K562 (cell line): ENCODE results near the gene PDE4D. TPM values are rescaled to one million over a fixed set of nuclear protein-coding genes. Genes with fewer than 3 reads are reported as not detected.

ENCODE experiments used
- ATAC-seq: fragments of 200-7000 bp; cut with Tn5 transposase; 3 replicates; pipeline ENCODE4 v1.9.1; 2020; ENCODE audit warnings: moderate library complexity
- BruUV-seq: library from RNA; stranded (reverse); fragments of 400-500 nt; replicated peaks from 2 replicates; lab custom pipeline; 2021; lab: Mats Ljungman, UMichigan
- CTCF ChIA-PET: fragments of 300-600 bp; formaldehyde crosslinking; extraction: SDS; loops from one replicate; lab custom pipeline; 2021; ENCODE audit warnings: low intra/inter-chr PET ratio; lab: Yijun Ruan, JAX
- POLR2A ChIA-PET: fragments of 300-600, 350-650 bp; sonication (Branson Sonifier 250); formaldehyde crosslinking; extraction: SDS; loops from one replicate; lab custom pipeline; 2021; ENCODE audit warnings: antibody characterized with exemption, inconsistent platforms; lab: Yijun Ruan, JAX
- DNase-seq, 4 experiments: peaks; one replicate each; pipeline versions ENCODE4 v3.0.0 to v3.0.0-alpha.2; 2011 to 2018; ENCODE audit warnings: low spot score in 3 of 4, mixed read lengths in 3 of 4; ENCODE audit errors: extremely low read depth in 1 of 4
- FAIRE-seq: peaks from 2 replicates; lab custom pipeline; 2011; peaks lifted over from hg19 to GRCh38; lab: Jason Lieb, UNC
- H2AFZ ChIP-seq: 2 replicates; pipeline ENCODE4 v1.6.0; 2011; ENCODE audit warnings: low read depth, low read length, control low read depth, inconsistent platforms
- H3K27ac ChIP-seq: fragments of 200-600 bp; 3 replicates; pipeline ENCODE4 v1.8.0; 2011; ENCODE audit warnings: low read depth, mild to moderate bottlenecking, control low read depth, inconsistent platforms, low read length, moderate library complexity, mixed read lengths; ENCODE audit errors: extremely low read depth
- H3K27me3 ChIP-seq, 2 experiments: fragments of 300-600 bp in 1 of 2; 2 replicates in 1 of 2; 3 replicates in 1 of 2; pipeline versions ENCODE4 v1.6.0 to v1.8.0; 2011; ENCODE audit warnings: inconsistent platforms in 2 of 2, low read length in 2 of 2, mild to moderate bottlenecking in 1 of 2, mixed read lengths in 1 of 2, moderate library complexity in 1 of 2; ENCODE audit not compliant: control insufficient read depth in 2 of 2, insufficient read depth in 2 of 2
- H3K36me3 ChIP-seq: fragments of 300-600 bp; 3 replicates; pipeline ENCODE4 v1.8.0; 2011; ENCODE audit warnings: mild to moderate bottlenecking, low read length, inconsistent platforms; ENCODE audit not compliant: control insufficient read depth, insufficient read depth
- H3K4me1 ChIP-seq, 2 experiments: fragments of 200-600 bp in 1 of 2; replicated peaks in 1 of 2; 2 replicates in 1 of 2; 3 replicates in 1 of 2; pipeline versions ENCODE4 v1.5.1 to v1.8.0; 2011; ENCODE audit warnings: inconsistent platforms in 2 of 2, low read length in 2 of 2, mild to moderate bottlenecking in 1 of 2, mixed read lengths in 1 of 2, moderate library complexity in 1 of 2; ENCODE audit not compliant: control insufficient read depth in 2 of 2, insufficient read depth in 2 of 2
- H3K4me2 ChIP-seq: 2 replicates; pipeline ENCODE4 v1.6.1; 2011; ENCODE audit warnings: low read length, control low read depth, inconsistent platforms, mixed read lengths; ENCODE audit not compliant: insufficient read depth
- H3K4me3 ChIP-seq: fragments of 200-600 bp; sonication (generic), shearing (Covaris generic); 2 replicates; pipeline ENCODE4 v1.5.1; 2016; ENCODE audit warnings: control low read depth, inconsistent platforms
- H3K79me2 ChIP-seq: fragments of 200-600 bp; 3 replicates; pipeline ENCODE4 v1.8.0; 2011; ENCODE audit warnings: low read length, inconsistent platforms; ENCODE audit not compliant: control insufficient read depth, insufficient read depth
- H3K9ac ChIP-seq, 2 experiments: 2 replicates each; pipeline versions ENCODE4 v1.6.0 to v1.6.1; 2011; ENCODE audit warnings: low read depth in 2 of 2, low read length in 2 of 2, control low read depth in 1 of 2, inconsistent platforms in 1 of 2, mild to moderate bottlenecking in 1 of 2, mixed read lengths in 1 of 2; ENCODE audit not compliant: insufficient read depth in 1 of 2
- H3K9me1 ChIP-seq: one replicate; pipeline ENCODE4 v1.6.0; 2011; ENCODE audit warnings: inconsistent platforms, mild to moderate bottlenecking, low read length, moderate library complexity; ENCODE audit not compliant: control insufficient read depth, insufficient read depth
- H3K9me3 ChIP-seq: replicated peaks from 2 replicates; pipeline ENCODE4 v1.5.1; 2011; ENCODE audit warnings: low read depth, low read length, inconsistent platforms; ENCODE audit not compliant: control insufficient read depth, insufficient read depth
- H4K20me1 ChIP-seq: replicated peaks from 2 replicates; pipeline ENCODE4 v1.6.1; 2011; ENCODE audit warnings: low read length, inconsistent platforms, mixed read lengths; ENCODE audit not compliant: control insufficient read depth, insufficient read depth
- ARID1B ChIP-seq: fragments of 450-650 bp; IDR thresholded peaks from 2 replicates; pipeline ENCODE4 v1.6.1; 2016; ENCODE audit warnings: antibody characterized with exemption, mild to moderate bottlenecking, inconsistent platforms
- CHD4 ChIP-seq: fragments of 200-600 bp; sonication (generic); IDR thresholded peaks from 3 replicates; pipeline ENCODE4 v1.6.1; 2012; ENCODE audit warnings: low read depth, mild to moderate bottlenecking, mixed read lengths, low read length, inconsistent platforms; ENCODE audit not compliant: insufficient read depth, insufficient replicate concordance, poor library complexity, severe bottlenecking
- FOXM1 ChIP-seq, 2 experiments: fragments of 450-650 bp in 1 of 2; sonication (generic) in 1 of 2; formaldehyde crosslinking in 1 of 2; IDR thresholded peaks; 2 replicates each; pipeline versions ENCODE4 v1.6.1 to v1.9.0; 2017 to 2022; ENCODE audit warnings: low read depth in 2 of 2, mild to moderate bottlenecking in 2 of 2, missing genetic modification reagents in 1 of 2, moderate library complexity in 1 of 2
- HCFC1 ChIP-seq: IDR thresholded peaks from 2 replicates; pipeline ENCODE4 v1.6.1; 2012; ENCODE audit warnings: low read depth, low read length, improper control_type of control experiment
- HDGF ChIP-seq: fragments of 450-650 bp; IDR thresholded peaks from 2 replicates; pipeline ENCODE4 v1.6.1; 2016
- NEUROD1 ChIP-seq: fragments of 150-350 bp; IDR thresholded peaks from 2 replicates; pipeline ENCODE4 v1.6.1; 2014; ENCODE audit warnings: borderline replicate concordance, low read length, low read depth; ENCODE audit not compliant: partially characterized antibody
- POLR2A ChIP-seq: fragments of 450-650 bp; conservative IDR thresholded peaks from 2 replicates; pipeline ENCODE4 v1.6.1; 2016
- RBM22 ChIP-seq: fragments of 200-400 bp; formaldehyde crosslinking; IDR thresholded peaks from 2 replicates; pipeline ENCODE4 v1.6.1; 2018; ENCODE audit warnings: low read length, low read depth; ENCODE audit not compliant: poor library complexity, severe bottlenecking
- SMAD2 ChIP-seq: fragments of 150-350 bp; IDR thresholded peaks from 2 replicates; pipeline ENCODE4 v1.6.1; 2014; ENCODE audit warnings: low read depth, mild to moderate bottlenecking, low read length
- SMARCA4 ChIP-seq: fragments of 450-650 bp; IDR thresholded peaks from 2 replicates; pipeline ENCODE4 v1.6.1; 2016
- TCF3 ChIP-seq: sonication (generic); formaldehyde crosslinking; IDR thresholded peaks from 2 replicates; pipeline ENCODE4 v1.4.0; 2020; ENCODE audit warnings: mild to moderate bottlenecking, missing genetic modification reagents
- ZNF318 ChIP-seq, 2 experiments: fragments of 450-650 bp; IDR thresholded peaks; 2 replicates each; pipeline ENCODE4 v1.6.1; 2016; ENCODE audit warnings: mild to moderate bottlenecking in 2 of 2, borderline replicate concordance in 1 of 2, low read depth in 1 of 2, moderate library complexity in 1 of 2
- ZNF699 ChIP-seq: fragments of 250-450 bp; sonication (Bioruptor Pico); IDR thresholded peaks from 2 replicates; pipeline ENCODE4 v1.8.0; 2021; ENCODE audit warnings: mild to moderate bottlenecking, moderate library complexity; ENCODE audit not compliant: insufficient replicate concordance
- WGBS: fragments of 100-300 bp; shearing (Covaris generic); methylation state at CpG from one replicate; pipeline ENCODE4 v1.1.6; 2016; ENCODE audit warnings: low coverage, mixed read lengths; ENCODE audit not compliant: insufficient coverage; ENCODE audit errors: missing lambda C conversion rate; 5-methylcytosine and 5-hydroxymethylcytosine counted together
- in situ Hi-C: fragments of 300-500 bp; cut with MboI; formaldehyde crosslinking; loops from 4 replicates; pipeline ENCODE4 v1.15.0; 2018; ENCODE audit warnings: inconsistent platforms, mixed read lengths
- intact Hi-C: fragments of 100-400 bp; cut with micrococcal nuclease; formaldehyde crosslinking; loops from 2 replicates; pipeline ENCODE4 v1.14.2; 2022
- polyA plus RNA-seq, 8 experiments: library from polyadenylated mRNA; depleted of rRNA in 4 of 8; stranded (reverse) in 5 of 8; unstranded in 3 of 8; fragments of >200 nt; fragmentation: Nextera tagmentation in 2 of 8; fragmentation: Illumina TruSeq in 1 of 8; extraction: Ambion mirVana in 2 of 8; extraction: Trizol in 1 of 8; gene quantifications; 2 replicates each; pipeline versions ENCODE4 v1.2.1 to v1.2.3, GENCODE V29; 2011 to 2014; ENCODE audit warnings: inconsistent platforms in 1 of 8, missing spikeins in 1 of 8
- total RNA-seq, 7 experiments: library from RNA; depleted of rRNA in 6 of 7; stranded (reverse); fragments of >200 nt in 6 of 7; fragmentation: Illumina TruSeq in 2 of 7; extraction: Trizol in 2 of 7; gene quantifications; 2 replicates each; pipeline versions ENCODE4 v1.2.1 to v1.2.3, GENCODE V29; 2011 to 2021; ENCODE audit warnings: low replicate concordance in 1 of 7
- TF ChIP-seq, protein P1 (sequence below): sonication (generic); formaldehyde crosslinking; IDR thresholded peaks from 2 replicates; pipeline ENCODE4 v1.9.0; 2022; ENCODE audit warnings: mild to moderate bottlenecking, missing genetic modification reagents

PDE4D gene
- total and polyA plus RNA-seq, 9 of the 15 experiments (the other 6 are each of a cell fraction or from before 2014, with no cell fraction given): 0.04 to 0.46 (median 0.13) TPM

DNA sequence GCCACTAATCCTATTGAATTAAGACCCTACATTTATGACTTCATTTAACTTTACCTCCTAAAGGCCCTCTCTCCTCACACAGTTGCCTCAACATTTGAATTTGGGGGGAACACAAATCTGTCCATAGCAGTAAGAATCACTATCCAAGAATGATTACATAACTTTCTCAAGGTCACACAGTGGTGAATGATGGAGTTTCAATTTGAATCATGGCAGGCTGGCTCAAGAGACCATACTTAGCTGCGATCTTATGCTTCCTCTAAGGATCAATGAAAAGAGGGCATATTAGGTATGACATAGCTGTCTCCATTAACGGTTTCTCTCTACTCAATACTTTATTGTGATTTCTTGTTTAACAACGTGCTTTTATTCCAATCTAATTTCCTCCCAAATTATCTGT, 44.1 kb upstream of the PDE4D start (continued):
- TF ChIP-seq, protein P1, sequence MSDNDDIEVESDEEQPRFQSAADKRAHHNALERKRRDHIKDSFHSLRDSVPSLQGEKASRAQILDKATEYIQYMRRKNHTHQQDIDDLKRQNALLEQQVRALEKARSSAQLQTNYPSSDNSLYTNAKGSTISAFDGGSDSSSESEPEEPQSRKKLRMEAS (CRISPR knock-in tag): no peak
- TF ChIP-seq SMARCA4: no peak
- TF ChIP-seq SMAD2: no peak
- no peak for TF ChIP-seq CHD4
- TF ChIP-seq ZNF699 (CRISPR knock-in tag): no peak
- no peak for TF ChIP-seq HDGF
- no peak for TF ChIP-seq ARID1B
- TF ChIP-seq, all 486 proteins: peak for 0

DNA sequence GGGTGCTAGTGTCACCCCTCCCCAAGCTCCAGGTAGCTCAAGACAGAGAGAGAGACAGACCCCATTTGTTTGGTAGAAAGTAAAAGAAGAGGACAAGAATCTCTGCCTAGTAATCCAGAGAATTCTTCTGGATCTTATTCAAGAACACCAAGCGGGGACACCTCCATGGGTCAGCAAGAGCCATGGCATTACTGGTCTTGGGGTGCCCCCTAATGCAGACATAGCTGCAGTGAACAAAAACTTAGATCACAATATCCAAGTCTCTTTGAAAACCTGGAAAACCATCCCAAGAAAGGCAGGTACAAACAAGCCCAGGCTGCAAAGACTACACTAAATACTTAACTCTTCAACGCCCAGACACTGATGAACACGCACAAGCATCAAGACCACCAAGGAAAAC, 29.9 kb upstream of the PDE4D start:
- WGBS: 0% methylated on average over 3 of the region's 3 CpGs
- DNase-seq: no peak
- no peak for FAIRE-seq
- in situ Hi-C loops: no loop called here
- intact Hi-C loops: no loop called here
- H3K4me1 ChIP-seq: no peaks in the 10 kb centered on the region
- H4K20me1 ChIP-seq: no peaks in the 10 kb centered on the region
- no TSS peak for BruUV-seq
- H3K9me1 ChIP-seq: no peaks in the 10 kb centered on the region
- no peaks in the 10 kb centered on the region for H3K9me3 ChIP-seq
- H3K27ac ChIP-seq: no peak overlapping the region
- H2AFZ ChIP-seq: no peak overlapping the region
- H3K79me2 ChIP-seq: no peaks in the 10 kb centered on the region
- H3K27me3 ChIP-seq: no peaks in the 10 kb centered on the region
- POLR2A ChIA-PET: interaction anchor here (0.6 kb wide), 1 partner anchor 35 kb away, joined by 3 read pairs; no protein-coding TSS in a partner anchor
- H3K4me2 ChIP-seq: no peak overlapping the region
- H3K36me3 ChIP-seq: no peaks in the 10 kb centered on the region
- no peak for ATAC-seq
- no peak overlapping the region for H3K4me3 ChIP-seq
- H3K9ac ChIP-seq: no peak overlapping the region
- CTCF ChIA-PET: no interaction called here
- no peak for TF ChIP-seq TCF3 (CRISPR knock-in tag)
- no peak for TF ChIP-seq POLR2A
- no peak for TF ChIP-seq HCFC1
- no peak for TF ChIP-seq NEUROD1
- TF ChIP-seq RBM22: no peak
- TF ChIP-seq ZNF318 (IDR thresholded peaks at IDR 0.05; ENCODE audit: borderline replicate concordance in 1 of 2, low read depth in 1 of 2): no peak
- no peak for TF ChIP-seq FOXM1 (IDR thresholded peaks at IDR 0.05; ENCODE audit: low read depth)
- TF ChIP-seq FOXM1 (CRISPR knock-in tag; IDR thresholded peaks at IDR 0.05; ENCODE audit: low read depth): no peak
